Ishikawa (cell line): ENCODE results near the gene DNAJB12.

Experiments
- CEBPB ChIP-seq: IDR thresholded peaks from 2 replicates; pipeline ENCODE4 v1.6.1; 2012
- EP300 ChIP-seq: IDR thresholded peaks from 2 replicates; pipeline ENCODE4 v1.6.1; 2012; ENCODE audit warnings: borderline replicate concordance
- TAF1 ChIP-seq: IDR thresholded peaks from 2 replicates; pipeline ENCODE4 v1.6.1; 2012; ENCODE audit warnings: low read depth, mild to moderate bottlenecking
- TEAD4 ChIP-seq: IDR thresholded peaks from 2 replicates; pipeline ENCODE4 v1.6.1; 2012
- YY1 ChIP-seq: IDR thresholded peaks from 2 replicates; pipeline ENCODE4 v1.6.1; 2012; ENCODE audit warnings: low read depth
- TF ChIP-seq, protein P1 (sequence below): IDR thresholded peaks from 2 replicates; pipeline ENCODE4 v1.6.1; 2012

DNA sequence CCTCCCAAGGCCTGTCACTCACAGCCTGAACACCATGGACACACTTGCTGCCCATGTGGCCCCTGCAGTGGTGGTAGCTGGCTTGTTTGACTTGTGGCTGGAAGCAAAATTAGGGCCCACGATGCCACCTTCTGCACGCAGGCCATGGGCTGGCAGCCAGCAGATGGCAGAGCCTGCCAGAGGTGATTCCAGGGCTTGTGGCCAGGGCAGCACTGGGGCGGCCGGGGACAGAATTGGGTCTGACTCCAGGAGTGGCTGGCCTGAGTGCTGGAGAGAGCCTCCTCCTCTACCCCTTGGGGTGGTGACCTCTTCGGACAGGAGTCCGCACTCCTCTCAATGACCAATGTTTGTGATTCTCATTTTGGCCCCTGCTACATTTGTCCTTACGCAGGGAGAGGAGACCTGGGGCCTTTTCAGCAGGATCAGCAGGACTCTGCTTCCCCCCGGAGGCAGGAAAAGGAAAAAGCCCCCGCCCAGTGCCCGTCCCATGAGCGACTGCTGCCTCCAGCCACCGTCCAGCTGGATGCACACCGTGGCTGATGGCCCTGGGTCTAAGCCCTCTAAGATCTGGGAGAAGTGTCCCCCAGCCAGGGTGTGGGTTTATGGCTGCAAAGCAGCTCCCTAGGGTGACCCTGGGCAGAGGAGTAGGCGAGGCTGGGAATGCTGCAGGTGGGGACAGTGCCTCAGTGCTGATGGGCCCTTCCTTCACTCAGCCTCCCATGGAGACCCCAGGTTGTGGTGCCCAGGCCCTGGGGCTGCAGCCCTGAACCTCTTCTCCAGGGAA lies 26.5 kb downstream of the DNAJB12 start:
- TF ChIP-seq TAF1 (no peak), EP300 (no peak), TEAD4 (0 out of 2 replicates have a peak, but pooled peaks have one; percentile 6), YY1 (no peak), CEBPB (no peak)
- TF ChIP-seq, protein P1, sequence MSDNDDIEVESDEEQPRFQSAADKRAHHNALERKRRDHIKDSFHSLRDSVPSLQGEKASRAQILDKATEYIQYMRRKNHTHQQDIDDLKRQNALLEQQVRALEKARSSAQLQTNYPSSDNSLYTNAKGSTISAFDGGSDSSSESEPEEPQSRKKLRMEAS, result no peak; the same call in 1 of the 2 replicates
